Measurements from ENCODE around the gene CPNE4. TPM values are rescaled to one million over a fixed set of nuclear protein-coding genes. Genes with fewer than 3 reads are reported as not detected.

CPNE4 gene
- total RNA-seq, 1 donor from 2014 or later: 0.20 TPM

- DNase-seq: no peak
Observed at GRCh38 chr3:131596884-131597283, 437.9 kb downstream of the CPNE4 start.

GRCh38 chr3:131591394-131592014, 443.3 kb downstream of the CPNE4 start:
- DNase-seq: peak; percentile 6

DNA sequence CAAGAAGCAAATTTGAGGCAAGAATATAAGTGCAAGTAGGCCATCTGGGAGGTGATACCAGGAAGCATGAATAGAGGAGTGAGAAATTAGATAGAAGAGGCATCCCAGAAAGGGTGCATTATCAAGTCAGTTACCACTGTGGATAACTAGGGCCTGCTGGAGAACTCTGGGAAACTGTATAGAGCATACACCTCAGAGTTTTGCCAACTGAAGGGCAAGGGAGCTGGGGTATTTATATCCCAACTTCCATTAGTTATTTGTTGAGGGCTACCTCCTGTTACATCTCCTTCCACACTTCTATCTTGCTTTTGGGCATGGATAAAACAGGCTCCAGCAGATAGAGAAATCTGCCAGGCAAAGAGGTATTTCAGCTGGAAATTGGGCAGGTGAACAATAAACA, 448.5 kb downstream of the CPNE4 start:
- DNase-seq: no peak

DNA sequence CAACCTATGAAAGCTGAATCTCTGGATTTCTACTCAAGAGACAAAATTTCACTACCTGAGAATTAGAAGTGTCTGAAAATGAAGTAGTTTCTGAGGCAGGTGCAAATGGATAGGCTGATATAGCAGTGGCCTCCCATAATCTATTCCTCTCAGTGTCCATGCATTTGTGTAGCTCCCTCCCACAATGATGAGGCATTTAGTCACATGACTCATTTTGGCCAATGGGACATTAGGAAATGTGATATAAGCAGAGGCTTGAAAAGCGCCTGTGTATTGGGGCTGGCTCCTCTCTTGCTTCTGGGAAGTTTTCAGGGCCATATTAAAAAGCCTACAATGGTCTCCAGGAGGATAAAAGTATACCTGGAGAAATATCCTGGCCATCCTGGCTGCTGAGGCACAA, 452.4 kb downstream of the CPNE4 start:
- no peak for DNase-seq

GRCh38 chr3:131568460-131568859, 466.4 kb downstream of the CPNE4 start:
- DNase-seq: no peak

- no peak for DNase-seq
Observed at GRCh38 chr3:131564812-131565211, 470.0 kb downstream of the CPNE4 start.

GRCh38 chr3:131561511-131561910, 473.3 kb downstream of the CPNE4 start:
- peak; percentile 24 for DNase-seq

GRCh38 chr3:131560795-131561194, 474.0 kb downstream of the CPNE4 start:
- no peak for DNase-seq

DNA sequence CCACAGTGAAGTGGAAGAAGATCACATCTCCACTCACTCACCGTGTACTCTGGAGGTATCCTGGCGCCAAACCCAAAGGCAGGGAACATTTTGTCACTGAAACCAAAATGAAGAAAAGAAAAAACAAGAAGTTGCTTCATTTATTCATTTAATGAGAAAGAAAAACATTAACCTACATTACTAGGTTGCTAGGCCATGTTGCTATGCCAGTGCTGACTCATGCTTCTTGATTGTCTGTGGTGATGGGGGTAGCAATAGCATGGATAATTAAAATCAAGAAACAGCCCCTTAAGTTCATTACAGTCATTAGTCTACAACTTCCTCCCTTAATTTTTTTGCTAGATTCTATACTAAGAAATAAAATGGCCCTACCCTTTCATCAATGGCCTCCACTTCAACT, 479.4 kb downstream of the CPNE4 start:
- DNase-seq: no peak

DNA sequence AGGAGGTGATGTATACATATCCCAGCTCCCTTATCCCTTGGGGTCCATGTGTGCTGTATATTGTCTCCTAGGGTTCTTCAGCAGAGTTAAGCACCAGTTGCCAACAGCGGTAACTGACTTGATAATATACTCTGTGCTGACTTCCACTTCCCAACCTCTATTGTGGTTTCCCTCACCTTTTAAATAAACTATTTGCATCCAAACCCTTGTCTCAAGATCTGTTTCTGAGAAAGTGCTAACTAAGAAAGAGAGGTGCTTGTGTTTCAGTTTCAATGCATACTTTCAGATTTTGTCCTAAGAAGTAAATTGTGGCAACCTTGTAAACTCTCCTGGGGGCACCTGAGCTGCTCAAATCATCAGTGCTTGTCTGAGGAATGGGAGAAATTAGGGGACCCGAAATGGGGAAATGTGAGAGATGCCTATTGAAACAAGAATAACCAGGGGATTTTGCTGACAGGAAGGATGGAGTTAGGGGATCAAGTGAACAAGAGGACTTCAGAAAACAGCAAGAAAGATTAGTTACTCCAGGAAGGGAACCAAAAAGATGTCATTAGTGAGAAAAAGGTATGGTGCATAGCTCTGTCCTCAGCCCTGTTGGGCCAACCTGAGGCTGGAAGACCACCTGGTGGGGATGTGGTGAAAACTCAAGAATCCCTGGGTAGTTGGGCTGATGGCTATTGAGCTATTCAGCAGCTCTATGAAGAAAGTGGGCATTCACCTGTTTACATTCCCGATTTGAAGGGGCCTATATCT, 481.1 kb downstream of the CPNE4 start:
- no peak for DNase-seq

- no peak for DNase-seq
Observed at GRCh38 chr3:131551761-131552160, 483.1 kb downstream of the CPNE4 start.

- no peak for DNase-seq
Observed at GRCh38 chr3:131550562-131551465, 484.0 kb downstream of the CPNE4 start.

- DNase-seq: no peak
Observed at GRCh38 chr3:131549340-131549739, 485.5 kb downstream of the CPNE4 start.

GRCh38 chr3:131547585-131547984, 487.2 kb downstream of the CPNE4 start:
- no peak for DNase-seq

GRCh38 chr3:131546441-131546840, 488.4 kb downstream of the CPNE4 start:
- DNase-seq: no peak

DNA sequence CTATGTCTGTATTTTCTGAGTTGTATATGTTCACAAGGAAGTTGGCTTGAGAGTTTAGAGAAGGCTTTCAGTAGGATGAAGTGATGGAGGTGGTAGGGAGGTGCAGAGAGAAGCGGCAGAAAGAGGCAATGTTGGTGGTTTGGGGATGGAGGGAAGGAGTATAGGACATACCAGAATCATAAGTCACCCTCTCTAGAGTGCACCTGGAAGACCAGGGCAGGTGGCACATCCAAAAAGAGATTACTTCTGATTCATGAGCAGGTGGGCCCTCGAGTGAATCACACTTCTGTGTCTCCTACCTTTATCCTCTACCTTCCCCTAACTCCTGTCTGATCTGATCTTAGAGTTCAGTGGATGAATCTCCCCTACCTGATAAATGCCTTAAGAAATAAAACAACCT, 490.3 kb downstream of the CPNE4 start:
- no peak for DNase-seq

GRCh38 chr3:131543714-131544113, 491.1 kb downstream of the CPNE4 start:
- DNase-seq: no peak

DNA sequence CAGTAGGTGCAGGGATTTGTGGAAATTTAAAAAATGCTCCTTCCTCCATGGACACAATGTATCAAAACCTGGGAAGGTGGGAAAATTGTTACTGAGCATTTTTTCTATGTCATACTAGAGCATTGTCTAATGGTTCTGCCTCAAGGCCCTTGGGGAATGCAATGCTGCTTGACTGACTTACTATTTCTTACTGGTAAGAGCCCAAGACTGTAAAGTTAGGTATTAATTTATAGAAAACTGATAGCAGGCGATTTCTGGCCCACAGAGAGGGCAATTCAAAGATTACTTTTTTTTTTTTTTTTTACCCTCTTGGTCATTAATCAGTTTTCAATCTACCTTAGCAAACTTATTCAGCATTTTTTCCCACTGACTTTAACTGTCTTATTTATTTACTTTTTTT, 493.5 kb downstream of the CPNE4 start:
- DNase-seq: no peak

GRCh38 chr3:131540821-131541220, 494.0 kb downstream of the CPNE4 start:
- no peak for DNase-seq

DNA sequence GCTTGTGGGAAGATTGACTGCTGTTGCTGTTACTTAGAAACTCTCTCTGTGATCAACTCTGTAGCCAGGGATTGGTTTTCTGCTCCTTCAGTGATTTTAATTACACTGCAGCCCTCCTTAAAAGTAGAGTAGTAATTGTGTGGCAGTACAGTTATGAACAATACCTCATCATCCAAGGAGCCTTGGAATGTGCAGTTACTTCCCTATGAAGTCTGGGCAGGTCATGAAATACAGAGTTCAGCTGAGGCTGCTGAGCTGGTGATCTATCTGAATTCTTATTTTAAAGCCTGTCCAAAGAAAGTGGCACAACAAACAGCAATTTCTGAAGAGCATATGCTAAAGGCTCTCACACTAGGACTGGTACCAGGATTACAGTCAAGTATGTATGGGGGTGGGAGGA, 494.7 kb downstream of the CPNE4 start:
- DNase-seq: no peak

DNA sequence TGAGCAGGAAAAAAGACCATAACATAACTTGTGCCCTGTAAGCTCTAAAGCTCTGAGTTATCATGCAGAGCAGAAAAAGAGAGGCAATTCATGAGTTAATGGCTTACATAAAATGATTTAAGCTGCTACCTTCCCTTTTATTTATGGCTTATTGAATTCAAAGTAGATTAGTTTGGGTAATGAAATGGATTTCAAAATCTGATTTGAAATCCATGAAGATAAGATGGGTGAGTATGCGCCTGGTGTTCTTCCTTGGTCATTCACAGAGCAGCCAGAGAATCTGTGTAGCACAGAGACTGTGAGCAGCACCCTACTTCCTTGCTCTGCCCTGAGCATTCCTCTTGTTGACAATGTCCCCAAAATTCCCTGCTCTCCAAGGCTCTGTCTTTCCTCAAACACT, 495.8 kb downstream of the CPNE4 start:
- DNase-seq: no peak

DNA sequence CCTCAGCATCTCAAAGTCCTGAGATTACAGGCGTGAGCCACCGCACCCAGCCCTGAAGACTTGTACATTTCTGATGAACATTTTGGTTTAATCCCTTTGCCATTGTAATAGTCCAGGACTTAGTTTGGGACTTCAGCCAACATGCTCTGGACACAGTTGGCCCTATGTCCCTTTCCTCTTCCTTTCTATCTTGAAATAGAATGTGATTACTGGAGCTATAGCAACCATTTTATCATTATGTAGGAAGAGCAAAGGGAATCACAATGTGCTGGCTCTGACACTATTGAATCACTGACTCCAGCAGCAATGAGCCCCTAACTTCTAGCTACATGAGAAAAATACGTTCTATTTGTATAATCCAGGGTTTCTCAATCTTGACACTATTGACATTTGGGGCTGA, 497.3 kb downstream of the CPNE4 start:
- DNase-seq: no peak

DNA sequence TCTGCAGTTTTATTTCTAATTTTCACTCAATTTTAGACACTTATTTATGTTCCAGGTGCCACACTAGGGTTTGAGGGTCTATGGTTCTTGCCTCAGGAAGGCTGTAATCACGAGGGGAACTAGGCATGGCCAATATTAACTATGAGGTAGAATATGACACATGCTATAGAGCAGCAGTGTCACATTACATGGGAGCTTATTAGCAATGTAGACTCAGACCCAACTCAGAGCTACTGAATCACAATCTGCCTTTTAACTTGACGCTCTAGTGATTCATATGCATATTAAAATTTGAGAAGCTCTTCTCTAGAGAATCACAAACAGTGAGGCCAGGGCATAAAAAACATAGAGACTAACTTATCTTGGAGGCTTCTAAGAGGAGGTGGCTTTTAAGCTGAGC, 499.2 kb downstream of the CPNE4 start:
- no peak for DNase-seq

Measured in skin of body (tissue), 2 donors.